ENCODE data around the gene CELSR1. TPM values are rescaled to one million over a fixed set of nuclear protein-coding genes. Genes with fewer than 3 reads are reported as not detected.
"Not testable (repeated sequence)": the region's sequence is repeated elsewhere in the genome, so short reads cannot be mapped to it uniquely, and the experiment has no call there.

CELSR1 gene
- total RNA-seq, 3 donors from 2014 or later = 1.9 to 4.2 (median 2.5) TPM

DNA sequence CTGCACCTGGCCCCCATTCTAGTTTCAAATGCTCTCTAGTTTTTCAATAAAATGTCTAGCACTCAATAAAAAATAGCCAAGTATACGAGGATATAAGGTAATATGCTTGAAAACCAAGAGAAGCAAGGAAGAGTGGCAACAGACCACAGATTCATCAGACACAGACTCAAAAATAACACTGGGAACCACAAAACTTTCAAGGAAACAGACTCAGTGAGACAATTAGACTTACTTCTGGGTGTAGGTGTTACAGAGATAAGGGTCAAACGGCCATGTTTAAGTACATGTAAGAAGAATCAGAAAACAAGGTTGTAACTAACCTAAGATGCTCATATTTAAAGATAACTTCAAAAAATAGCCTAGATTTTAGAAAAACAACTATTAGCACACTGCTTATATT, 134.9 kb downstream of the CELSR1 start:
- Histone ChIP-seq H3K4me3 (no peak overlapping the region), H3K9me3 (no peaks in the 10 kb centered on the region), H3K4me1 (ENCODE audit: low read depth) (no peaks in the 10 kb centered on the region), H3K36me3 (ENCODE audit: low read depth) (no peaks in the 10 kb centered on the region)
- TF ChIP-seq, protein P1, sequence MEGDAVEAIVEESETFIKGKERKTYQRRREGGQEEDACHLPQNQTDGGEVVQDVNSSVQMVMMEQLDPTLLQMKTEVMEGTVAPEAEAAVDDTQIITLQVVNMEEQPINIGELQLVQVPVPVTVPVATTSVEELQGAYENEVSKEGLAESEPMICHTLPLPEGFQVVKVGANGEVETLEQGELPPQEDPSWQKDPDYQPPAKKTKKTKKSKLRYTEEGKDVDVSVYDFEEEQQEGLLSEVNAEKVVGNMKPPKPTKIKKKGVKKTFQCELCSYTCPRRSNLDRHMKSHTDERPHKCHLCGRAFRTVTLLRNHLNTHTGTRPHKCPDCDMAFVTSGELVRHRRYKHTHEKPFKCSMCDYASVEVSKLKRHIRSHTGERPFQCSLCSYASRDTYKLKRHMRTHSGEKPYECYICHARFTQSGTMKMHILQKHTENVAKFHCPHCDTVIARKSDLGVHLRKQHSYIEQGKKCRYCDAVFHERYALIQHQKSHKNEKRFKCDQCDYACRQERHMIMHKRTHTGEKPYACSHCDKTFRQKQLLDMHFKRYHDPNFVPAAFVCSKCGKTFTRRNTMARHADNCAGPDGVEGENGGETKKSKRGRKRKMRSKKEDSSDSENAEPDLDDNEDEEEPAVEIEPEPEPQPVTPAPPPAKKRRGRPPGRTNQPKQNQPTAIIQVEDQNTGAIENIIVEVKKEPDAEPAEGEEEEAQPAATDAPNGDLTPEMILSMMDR (IDR thresholded peaks at IDR 0.05) = no peak
- ATAC-seq (no peak), DNase-seq (no peak)
- intact Hi-C loops (cut with DNase I, micrococcal nuclease) = no loop called here

DNA sequence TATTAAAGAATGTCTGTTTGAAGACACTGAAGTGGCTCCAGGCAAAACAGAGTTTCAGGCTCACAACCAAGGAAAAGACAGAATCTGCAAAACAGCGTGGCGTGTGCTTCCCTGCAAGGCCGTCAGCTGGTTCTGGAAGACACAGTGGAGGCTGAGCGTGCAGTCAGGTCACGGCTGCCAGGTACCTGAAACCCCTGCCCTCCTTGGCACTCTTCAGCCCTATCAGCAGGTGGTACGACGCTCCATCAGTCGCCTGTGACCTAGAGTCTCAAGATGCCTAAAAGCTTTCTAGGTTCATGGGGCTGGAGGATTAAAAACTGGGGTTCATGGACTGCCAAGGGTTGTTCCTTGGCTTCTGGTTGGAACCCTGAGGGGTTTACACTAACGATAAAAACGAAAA, 136.1 kb downstream of the CELSR1 start:
- no peaks in the 10 kb centered on the region for H3K9me3 ChIP-seq
- no peaks in the 10 kb centered on the region for H3K36me3 ChIP-seq (ENCODE audit: low read depth)
- ATAC-seq (no peak), DNase-seq (no peak)
- H3K4me3 ChIP-seq = no peak overlapping the region
- TF ChIP-seq, protein P1 (IDR thresholded peaks at IDR 0.05) = no peak
- H3K4me1 ChIP-seq (ENCODE audit: low read depth) = no peaks in the 10 kb centered on the region
- intact Hi-C loops (cut with DNase I, micrococcal nuclease) = no loop called here

DNA sequence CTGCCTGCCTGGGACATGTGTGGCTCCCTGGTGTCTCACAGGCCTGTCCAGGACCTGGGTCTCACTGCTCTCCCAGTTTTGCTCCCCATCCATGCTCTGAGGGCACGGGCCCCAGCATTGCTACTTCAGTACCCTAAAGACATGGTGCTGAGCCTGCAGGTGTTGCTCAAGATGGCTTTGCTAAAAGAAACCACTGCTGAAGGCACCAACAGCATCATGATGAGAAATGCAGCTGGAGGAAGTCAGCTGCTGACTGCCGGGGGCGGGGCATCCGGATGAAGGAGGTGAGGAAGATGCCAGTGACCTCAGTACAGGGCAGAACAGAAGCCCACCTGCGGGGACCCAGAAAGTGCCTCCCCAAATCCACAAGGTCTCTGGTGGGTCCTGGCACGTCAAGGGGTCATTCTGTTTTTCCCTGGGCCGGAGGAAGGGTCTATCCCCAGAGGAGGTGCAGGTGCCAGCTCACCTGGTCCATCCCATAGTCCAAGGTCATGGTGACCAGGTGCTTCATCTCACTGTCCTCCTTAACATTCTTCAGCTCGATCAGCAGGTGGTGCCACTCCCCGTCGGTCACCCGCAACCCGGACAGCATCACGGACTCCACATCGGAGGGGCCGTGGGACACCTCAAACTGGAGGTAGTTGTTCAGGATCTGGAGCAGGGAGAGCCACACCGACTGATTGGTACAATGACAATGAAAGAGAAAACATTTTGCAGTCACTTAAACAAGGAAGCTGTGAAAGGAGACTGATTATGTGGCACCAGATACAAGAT, 138.0 kb downstream of the CELSR1 start:
- intact Hi-C loops (cut with DNase I, micrococcal nuclease) = no loop called here
- Histone ChIP-seq H3K4me1 (ENCODE audit: low read depth) (no peaks in the 10 kb centered on the region), H3K36me3 (ENCODE audit: low read depth) (no peaks in the 10 kb centered on the region), H3K9me3 (no peaks in the 10 kb centered on the region), H3K4me3 (no peak overlapping the region)
- DNase-seq = no peak
- TF ChIP-seq, protein P1 (IDR thresholded peaks at IDR 0.05) = no peak
- no peak for ATAC-seq

DNA sequence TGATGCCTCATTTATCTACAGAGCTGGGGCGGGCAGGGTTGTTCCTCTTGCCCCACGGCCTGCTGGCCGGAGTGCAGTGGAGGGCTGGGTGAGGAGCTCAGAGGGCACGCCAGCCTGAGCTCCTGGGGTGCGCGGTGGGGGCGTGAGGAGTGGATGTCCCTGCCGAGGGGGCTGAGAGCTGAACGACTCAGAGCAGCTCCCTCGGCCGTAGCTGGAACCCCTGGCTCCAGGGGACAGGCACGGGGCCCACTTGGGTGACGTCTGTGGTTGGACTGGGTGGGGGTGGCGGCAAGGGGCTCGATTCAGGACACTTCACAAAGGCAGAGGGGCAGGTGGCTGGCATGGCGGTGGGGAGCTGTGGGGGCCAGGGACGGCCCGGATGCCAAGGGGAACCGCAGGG, 139.5 kb downstream of the CELSR1 start:
- Histone ChIP-seq H3K9me3 (no peaks in the 10 kb centered on the region), H3K4me1 (ENCODE audit: low read depth) (no peaks in the 10 kb centered on the region), H3K36me3 (ENCODE audit: low read depth) (no peaks in the 10 kb centered on the region), H3K4me3 (no peak overlapping the region)
- DNase-seq = no peak
- TF ChIP-seq, protein P1 (IDR thresholded peaks at IDR 0.05) = no peak
- intact Hi-C loops (cut with DNase I, micrococcal nuclease) = no loop called here
- no peak for ATAC-seq

DNA sequence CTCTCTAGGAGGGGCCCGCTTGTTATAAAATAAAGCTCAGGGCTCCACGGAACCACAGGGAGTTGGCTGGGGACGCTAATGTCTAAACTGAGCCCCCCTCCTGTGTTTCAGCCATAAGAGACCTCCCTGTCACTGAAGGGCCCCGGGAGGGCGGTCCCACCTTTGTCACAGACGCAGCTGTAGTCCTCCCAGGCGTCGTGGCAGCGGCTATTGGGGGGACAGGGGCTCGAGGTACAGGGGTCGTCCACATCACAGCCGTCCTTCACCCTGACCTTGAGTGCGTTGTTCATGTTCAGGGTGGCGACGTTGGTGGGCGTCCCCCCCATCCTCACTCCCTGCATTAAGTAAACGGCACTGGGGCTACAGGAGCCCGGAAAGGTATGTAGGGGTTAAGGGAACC, 139.9 kb downstream of the CELSR1 start:
- no peak for ATAC-seq
- intact Hi-C loops (cut with DNase I, micrococcal nuclease) = no loop called here
- Histone ChIP-seq H3K36me3 (ENCODE audit: low read depth) (no peaks in the 10 kb centered on the region), H3K4me3 (no peak overlapping the region), H3K9me3 (no peaks in the 10 kb centered on the region), H3K4me1 (ENCODE audit: low read depth) (no peaks in the 10 kb centered on the region)
- no peak for DNase-seq
- TF ChIP-seq, protein P1 (IDR thresholded peaks at IDR 0.05) = no peak

DNA sequence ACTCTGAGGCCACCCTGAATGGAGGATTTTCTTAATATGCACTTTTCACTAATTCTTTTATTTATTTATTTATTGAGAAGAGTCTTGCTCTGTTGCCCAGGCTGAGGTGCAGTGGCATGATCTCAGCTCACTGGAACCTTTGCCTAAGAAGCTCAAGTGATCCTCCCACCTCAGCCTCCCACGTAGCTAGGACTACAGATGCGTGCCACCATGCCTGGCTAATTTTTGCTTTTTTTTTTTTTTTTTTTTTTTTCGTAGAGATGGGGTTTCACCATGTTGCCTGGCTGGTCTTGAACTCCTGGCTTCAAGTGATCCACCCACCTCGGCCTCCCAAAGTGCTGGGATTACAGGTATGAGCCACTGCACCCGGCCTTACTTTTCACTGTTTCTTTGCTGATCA, 140.4 kb downstream of the CELSR1 start:
- H3K4me1 ChIP-seq (ENCODE audit: low read depth); H3K4me3 ChIP-seq; H3K9me3 ChIP-seq; intact Hi-C loops (cut with DNase I, micrococcal nuclease); H3K36me3 ChIP-seq (ENCODE audit: low read depth); ATAC-seq; DNase-seq: not testable (repeated sequence)
